GM03348 (cell line): ENCODE measurements around the gene RGMB.

Source experiments
- DNase-seq: peaks from one replicate; pipeline ENCODE4 v3.0.0; 2012; ENCODE audit warnings: low spot score

Gene RGMB

GRCh38 chr5:98768160-98768959 is 5.1 kb upstream of the RGMB start:
- DNase-seq: peak; percentile 74

GRCh38 chr5:98768960-98769209 is 4.6 kb upstream of the RGMB start:
- no peak for DNase-seq

DNA sequence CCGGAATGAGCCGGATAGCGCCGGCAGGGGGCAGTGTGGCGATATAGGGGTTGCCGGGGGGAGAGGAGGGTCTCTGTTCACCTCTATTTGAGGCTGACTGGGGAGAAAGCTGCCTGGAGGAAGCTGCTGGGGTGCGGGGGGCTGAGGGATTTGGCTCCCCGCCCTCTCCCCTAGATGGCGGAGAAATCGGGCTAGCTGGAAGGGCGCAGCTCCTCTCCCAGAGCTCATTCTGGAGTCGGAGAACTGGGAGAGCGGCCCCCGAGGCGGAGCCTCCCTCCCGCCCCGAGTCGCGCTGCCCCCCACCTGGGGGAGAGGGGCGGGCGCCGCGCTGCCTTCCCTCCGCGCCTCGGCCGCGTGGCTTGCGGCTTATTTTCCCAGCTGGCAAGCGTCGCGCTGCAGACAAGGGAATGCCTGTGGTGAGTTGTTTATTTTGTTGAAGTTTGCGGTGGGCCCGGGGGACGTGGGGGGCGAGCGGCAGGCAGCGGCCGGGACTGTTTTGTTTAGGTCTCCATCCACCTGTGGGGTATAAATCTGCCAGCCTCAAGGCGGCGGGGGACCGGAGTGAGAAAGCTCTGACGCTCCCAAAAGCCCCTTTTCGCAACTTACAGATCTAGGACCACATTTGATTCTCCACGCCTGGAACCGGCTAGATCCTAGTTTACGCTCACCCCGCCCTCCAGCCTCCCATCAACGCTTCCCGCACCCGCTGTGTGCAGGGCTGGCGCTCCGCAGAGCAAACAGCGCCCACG is 4.1 kb upstream of the RGMB start:
- DNase-seq: peak; percentile 77

- no peak for DNase-seq
Observed at GRCh38 chr5:98769959-98770208, 3.6 kb upstream of the RGMB start.

GRCh38 chr5:98770209-98770910 is 3.1 kb upstream of the RGMB start:
- peak; percentile 40 for DNase-seq

- DNase-seq: no peak
Observed at GRCh38 chr5:98770911-98771322, 2.5 kb upstream of the RGMB start.

GRCh38 chr5:98771382-98772109 is 1.9 kb upstream of the RGMB start:
- DNase-seq: peak; percentile 71

- peak; percentile 86 for DNase-seq
Observed at GRCh38 chr5:98772415-98773213, 849 bp upstream of the RGMB start.

- no peak for DNase-seq
Observed at GRCh38 chr5:98773214-98773463, 324 bp upstream of the RGMB start.

DNA sequence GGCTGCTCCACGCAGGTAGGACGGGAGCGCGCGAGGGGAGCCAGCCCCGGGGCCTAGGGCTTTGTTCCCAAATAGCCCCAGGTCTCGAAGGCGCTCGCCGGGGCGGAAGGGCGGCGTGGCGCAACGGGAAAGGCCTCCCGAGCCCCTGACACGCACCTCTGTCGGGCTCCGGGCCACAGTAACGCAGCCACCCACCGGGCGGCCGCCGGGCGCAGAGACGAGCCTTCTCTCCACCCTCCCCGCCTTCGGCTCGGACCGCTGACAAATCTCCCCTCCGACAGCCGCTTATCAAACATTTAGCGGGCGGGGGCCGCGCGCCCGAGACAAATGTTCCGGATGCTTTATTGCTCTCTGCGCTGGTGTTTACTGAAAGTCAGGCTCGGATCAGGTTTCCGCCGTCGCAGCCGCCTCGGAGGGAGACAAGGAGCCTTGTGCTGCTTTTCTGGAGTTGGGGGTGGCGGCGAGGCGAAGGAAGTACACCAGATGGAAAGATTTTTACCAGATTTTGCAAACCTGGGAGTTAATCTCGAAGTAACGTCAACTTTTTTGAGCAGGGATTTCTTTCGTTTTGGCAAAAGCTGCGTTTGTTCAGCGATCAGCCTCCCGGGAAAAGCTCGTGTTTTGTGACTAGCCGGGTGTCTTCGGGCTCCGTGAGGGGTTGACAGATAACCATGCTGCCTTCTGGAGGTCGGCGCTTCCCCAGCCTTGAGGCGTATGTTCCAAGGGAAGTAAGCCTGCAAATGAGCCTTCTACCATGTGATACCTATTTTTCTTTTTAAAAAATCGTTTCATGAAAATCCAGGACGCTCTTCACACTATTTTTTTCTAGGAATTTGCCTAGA is 950 bp downstream of the RGMB start:
- peak; percentile 26 for DNase-seq

DNA sequence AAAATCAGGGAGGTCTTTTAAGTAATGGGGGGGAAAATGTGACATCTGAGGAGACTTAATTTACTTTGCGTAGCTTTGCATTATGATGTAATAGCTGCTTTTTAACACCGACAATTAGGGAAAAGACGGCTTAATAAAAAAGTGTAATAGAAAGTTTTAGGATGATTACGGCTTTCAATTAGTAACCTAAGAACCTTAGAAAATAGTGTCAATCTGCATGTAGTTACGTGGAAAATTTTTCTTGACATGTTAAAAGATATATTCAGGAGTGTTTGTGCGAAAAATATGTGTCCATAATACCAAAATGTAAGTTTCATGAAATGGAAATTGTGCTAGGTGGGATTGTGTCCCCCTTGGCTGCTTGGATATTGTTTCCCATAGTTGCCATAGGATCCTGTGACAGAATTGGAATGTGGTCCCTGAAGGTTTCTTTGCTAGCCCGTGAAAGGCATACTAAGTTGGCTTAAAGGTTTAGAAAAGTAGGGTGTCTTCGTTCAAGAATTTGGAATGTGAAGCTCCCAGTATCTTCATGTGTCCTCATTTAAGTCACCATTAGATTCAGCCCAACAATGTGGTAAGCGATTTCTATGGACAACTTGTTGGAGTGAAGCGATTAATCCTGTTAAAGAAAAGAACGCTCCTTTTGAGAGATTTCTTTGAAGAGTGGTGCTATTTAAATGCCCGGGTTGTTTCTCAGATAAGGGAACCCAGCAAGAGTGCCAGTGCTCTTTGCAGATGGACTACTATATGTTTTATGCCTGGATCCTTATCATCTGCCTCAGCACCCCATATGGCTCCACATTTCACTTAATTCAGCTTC is 2.0 kb downstream of the RGMB start:
- no peak for DNase-seq

GRCh38 chr5:98776066-98776705 is 2.7 kb downstream of the RGMB start:
- DNase-seq: peak; percentile 49

DNA sequence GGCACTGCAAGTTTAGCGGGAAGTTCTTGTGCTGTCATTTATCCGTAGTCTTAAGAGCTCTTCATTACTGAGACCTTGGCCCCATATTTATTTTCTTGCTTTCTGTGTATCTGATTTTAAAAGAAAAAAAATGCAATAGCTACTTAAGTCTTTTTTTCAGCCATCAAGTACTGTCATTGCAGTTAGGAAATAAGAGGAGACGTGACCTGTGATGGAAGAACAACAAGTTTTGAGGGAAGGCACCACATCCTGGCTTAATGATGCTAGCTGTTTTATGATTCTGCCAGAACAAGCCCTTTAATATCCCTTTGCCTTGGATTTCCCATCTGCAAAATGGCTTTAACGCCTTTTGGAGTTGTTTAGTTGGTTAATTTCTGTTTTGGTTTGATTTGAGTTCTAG is 3.8 kb downstream of the RGMB start:
- DNase-seq: no peak

GRCh38 chr5:98779264-98779877 is 5.9 kb downstream of the RGMB start:
- DNase-seq: no peak

DNA sequence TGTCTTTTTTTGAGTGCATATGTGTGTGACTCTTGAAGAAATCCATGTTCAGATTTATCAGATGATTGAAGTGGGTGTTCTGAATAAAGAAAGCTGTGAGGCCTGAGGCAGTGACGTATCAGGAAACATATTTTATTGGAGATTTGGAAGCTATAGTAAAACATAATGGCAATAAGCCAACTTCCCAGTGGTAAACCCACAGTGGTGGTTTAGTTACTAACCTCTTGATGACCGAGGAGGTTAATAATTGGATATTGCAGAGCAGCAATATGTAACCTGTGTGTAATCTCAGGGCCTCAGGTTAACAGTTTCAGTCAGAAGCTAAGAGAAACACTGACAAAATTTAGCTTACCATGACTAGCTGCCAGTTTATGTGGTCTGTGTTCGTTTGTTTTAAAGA is 6.9 kb downstream of the RGMB start:
- no peak for DNase-seq

GRCh38 chr5:98781520-98781919 is 8.1 kb downstream of the RGMB start:
- no peak for DNase-seq

DNA sequence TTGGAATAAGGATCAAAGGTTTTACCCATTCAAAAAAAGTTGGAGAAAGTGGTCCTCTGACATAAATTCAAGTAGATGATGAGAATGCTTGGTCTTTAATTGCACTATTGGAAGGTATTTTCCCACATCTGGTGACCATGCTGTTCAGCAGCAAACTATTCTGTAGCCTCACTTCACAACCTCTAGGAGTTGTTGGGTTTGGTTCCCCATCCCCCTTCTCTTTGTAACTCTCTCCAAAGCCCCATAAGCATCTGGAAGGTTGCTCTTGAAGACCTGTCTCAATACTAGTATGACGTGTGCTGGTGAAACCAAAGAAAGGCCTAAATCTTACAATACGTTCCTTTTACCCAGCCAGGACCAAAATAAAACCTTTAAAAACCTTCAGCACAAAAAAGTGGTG is 8.5 kb downstream of the RGMB start:
- DNase-seq: no peak

GRCh38 chr5:98783051-98783649 is 9.7 kb downstream of the RGMB start:
- no peak for DNase-seq

- DNase-seq: no peak
Observed at GRCh38 chr5:98784411-98784810, 10.9 kb downstream of the RGMB start.
